WERI-Rb-1 (cell line): ENCODE data around the gene OXTR.
"Not testable (repeated sequence)": the region's sequence is repeated elsewhere in the genome, so short reads cannot be mapped to it uniquely, and the experiment has no call there.

Experiments
- DNase-seq: peaks from one replicate; pipeline ENCODE4 v3.0.0-alpha.2; 2020
- H3K27ac ChIP-seq: fragments of 250-450 bp; sonication (Bioruptor Pico); 2 replicates; pipeline ENCODE4 v1.5.1; 2020; ENCODE audit warnings: mild to moderate bottlenecking, moderate library complexity
- H3K27me3 ChIP-seq: fragments of 250-450 bp; sonication (Bioruptor Pico); 2 replicates; pipeline ENCODE4 v1.5.1; 2021; ENCODE audit warnings: mild to moderate bottlenecking, low read depth, moderate library complexity; ENCODE audit not compliant: insufficient read depth, severe bottlenecking
- H3K36me3 ChIP-seq: fragments of 250-450 bp; sonication (Bioruptor Pico); 2 replicates; pipeline ENCODE4 v1.5.1; 2020; ENCODE audit warnings: mild to moderate bottlenecking, moderate library complexity
- H3K4me3 ChIP-seq: 2 replicates; pipeline ENCODE4 v1.5.1; 2011; ENCODE audit warnings: low read depth, mild to moderate bottlenecking, control low read depth, low read length
- H3K9me3 ChIP-seq: fragments of 250-450 bp; sonication (Bioruptor Pico); 2 replicates; pipeline ENCODE4 v1.5.1; 2021; ENCODE audit warnings: mild to moderate bottlenecking, moderate library complexity; ENCODE audit not compliant: severe bottlenecking
- TF ChIP-seq, protein P1 (sequence below): IDR thresholded peaks from 2 replicates; pipeline ENCODE4 v1.5.1; 2011; ENCODE audit warnings: low read depth, mild to moderate bottlenecking, control low read depth, inconsistent platforms, low read length

The OXTR gene

DNA sequence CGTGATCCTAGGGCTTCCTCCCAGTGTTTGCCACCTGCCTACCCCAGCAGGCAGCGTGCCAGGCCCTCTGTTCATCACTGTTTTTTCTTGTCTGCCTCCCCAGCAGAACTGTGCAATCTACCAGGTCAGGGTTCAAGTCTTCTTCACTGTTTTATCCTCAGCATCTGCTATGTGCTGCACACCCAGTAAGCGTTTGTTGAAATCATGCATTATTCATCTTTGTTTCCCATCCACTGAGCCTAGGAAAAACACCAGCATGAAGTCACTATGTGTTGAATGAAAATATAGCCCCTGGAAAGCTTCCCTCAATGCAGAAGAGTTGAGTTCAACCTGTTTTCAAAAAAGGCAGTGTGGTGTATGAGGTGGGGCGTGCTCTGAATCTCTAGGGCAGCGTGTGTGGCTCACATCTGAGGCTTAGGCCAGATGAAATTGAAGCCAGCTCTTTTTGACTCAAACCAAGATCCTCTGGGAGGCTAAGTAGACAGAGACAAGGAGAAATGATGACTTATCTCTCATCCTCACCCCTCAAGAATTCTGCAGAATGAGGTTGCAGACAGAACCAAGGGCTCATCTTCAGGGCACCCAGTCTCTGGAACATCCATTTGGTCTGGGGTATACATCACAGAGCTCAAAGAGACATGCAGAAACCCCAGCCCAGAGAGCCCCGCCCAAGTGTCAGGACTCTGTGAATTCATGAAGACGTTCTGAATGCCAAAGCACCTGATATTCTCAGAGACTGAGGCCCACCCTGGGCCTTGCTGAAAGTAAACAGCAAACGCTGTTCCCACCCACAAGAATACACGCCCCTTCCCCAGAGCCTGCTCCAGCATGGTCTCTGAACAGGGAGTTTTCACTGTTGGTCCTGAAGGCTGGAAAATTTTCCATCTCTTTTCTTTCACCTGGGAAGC is 41.6 kb downstream of the OXTR start:
- Histone ChIP-seq H3K9me3 (no peaks in the 10 kb centered on the region), H3K27me3 (no peaks in the 10 kb centered on the region), H3K4me3 (no peak overlapping the region), H3K36me3 (no peaks in the 10 kb centered on the region), H3K27ac (no peak overlapping the region)
- TF ChIP-seq, protein P1, sequence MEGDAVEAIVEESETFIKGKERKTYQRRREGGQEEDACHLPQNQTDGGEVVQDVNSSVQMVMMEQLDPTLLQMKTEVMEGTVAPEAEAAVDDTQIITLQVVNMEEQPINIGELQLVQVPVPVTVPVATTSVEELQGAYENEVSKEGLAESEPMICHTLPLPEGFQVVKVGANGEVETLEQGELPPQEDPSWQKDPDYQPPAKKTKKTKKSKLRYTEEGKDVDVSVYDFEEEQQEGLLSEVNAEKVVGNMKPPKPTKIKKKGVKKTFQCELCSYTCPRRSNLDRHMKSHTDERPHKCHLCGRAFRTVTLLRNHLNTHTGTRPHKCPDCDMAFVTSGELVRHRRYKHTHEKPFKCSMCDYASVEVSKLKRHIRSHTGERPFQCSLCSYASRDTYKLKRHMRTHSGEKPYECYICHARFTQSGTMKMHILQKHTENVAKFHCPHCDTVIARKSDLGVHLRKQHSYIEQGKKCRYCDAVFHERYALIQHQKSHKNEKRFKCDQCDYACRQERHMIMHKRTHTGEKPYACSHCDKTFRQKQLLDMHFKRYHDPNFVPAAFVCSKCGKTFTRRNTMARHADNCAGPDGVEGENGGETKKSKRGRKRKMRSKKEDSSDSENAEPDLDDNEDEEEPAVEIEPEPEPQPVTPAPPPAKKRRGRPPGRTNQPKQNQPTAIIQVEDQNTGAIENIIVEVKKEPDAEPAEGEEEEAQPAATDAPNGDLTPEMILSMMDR = no peak
- no peak for DNase-seq

DNA sequence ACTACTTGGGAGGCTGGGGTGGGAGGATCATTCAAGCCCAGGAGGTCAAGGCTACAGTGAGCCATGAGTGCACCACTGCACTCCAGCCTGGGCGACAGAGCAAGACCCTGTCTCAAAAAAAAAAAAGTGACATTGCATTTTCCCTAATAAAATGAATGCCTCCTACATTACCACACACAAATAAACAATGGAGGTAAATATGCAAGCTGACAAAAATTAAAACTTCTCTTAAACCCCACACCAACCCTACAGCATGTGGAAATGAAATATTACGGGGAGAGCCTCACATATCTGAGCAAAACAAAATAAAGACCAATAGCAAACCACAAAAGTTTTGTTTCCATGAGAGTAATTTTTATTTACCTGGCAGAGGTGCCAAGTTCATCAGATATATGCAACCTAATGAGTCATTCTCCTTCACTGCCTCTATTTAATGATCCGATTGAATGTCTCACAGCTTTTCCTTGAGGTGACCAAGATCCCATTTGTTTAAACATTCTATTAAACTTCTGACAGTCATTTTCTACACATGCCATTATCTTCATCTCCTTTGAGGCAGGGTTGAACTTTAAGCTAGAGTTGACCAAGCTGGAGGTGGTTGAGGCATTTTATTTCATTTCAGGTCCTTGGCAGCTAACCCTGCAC is 45.2 kb downstream of the OXTR start:
- no peak for DNase-seq
- H3K27me3 ChIP-seq = no peaks in the 10 kb centered on the region
- H3K4me3 ChIP-seq = no peak overlapping the region
- no peak overlapping the region for H3K27ac ChIP-seq
- no peaks in the 10 kb centered on the region for H3K9me3 ChIP-seq
- TF ChIP-seq, protein P1 = no peak
- H3K36me3 ChIP-seq = no peaks in the 10 kb centered on the region

DNA sequence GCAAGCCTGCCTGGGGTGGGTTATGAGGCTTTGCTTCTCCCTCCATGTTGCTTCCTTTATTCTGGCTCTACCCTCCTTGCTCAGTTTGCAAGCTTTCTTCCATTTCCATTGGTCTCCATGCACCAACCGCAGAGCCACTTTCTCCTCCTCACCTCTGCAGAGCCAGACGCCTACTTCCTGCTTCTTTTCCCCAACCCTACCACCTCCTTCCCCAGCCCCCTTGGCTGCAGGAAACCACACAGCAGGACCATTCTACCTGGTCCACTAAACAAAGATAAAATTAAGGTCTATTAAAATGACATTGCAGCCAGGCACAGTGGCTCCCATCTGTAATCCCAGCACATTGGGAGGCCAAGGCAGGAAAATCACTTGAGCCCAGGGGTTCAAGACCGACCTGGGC is 45.8 kb downstream of the OXTR start:
- Histone ChIP-seq H3K27me3 (no peaks in the 10 kb centered on the region), H3K36me3 (no peaks in the 10 kb centered on the region), H3K4me3 (no peak overlapping the region), H3K27ac (no peak overlapping the region), H3K9me3 (no peaks in the 10 kb centered on the region)
- TF ChIP-seq, protein P1 = no peak
- no peak for DNase-seq

DNA sequence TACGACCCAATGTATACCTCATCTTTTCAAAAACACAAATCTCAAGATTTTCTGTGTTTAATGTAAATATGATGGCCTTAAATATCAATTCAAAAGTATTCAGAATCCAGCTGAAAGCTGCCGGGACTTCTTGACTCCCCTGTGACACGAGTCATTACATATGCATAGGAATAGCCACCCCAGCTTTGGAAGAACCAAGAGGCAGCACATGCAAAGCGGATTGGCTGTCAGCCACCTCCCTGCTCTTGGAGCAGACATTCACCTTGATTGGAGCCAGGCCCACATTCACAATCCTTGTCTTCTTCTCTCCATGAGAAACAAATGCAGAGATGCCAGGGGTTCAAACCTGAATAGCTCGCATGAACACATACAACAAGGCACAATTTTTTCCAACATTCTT is 46.6 kb downstream of the OXTR start:
- no peak overlapping the region for H3K4me3 ChIP-seq
- TF ChIP-seq, protein P1 = no peak
- DNase-seq = no peak
- H3K27ac ChIP-seq = no peak overlapping the region
- no peaks in the 10 kb centered on the region for H3K27me3 ChIP-seq
- H3K36me3 ChIP-seq = no peaks in the 10 kb centered on the region
- no peaks in the 10 kb centered on the region for H3K9me3 ChIP-seq

DNA sequence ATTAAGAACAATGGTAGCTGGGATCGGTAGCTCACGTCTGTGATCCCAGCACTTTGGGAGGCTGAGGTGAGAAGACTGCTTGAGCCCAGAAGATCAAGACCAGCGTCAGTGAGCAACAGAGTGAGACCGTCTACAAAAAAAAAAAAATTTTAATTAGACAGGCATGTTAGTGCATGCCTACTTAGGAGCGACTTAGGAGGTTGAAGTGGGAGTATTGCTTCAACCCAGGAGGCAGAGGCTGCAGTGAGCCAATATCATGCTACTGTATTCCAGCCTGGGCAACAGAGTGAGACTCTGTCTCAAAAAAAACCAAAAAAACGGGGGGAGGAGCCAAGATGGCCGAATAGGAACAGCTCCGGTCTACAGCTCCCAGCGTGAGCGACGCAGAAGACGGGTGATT is 53.7 kb downstream of the OXTR start:
- H3K4me3 ChIP-seq, H3K36me3 ChIP-seq, H3K27me3 ChIP-seq, H3K27ac ChIP-seq, H3K9me3 ChIP-seq, DNase-seq: not testable (repeated sequence)

DNA sequence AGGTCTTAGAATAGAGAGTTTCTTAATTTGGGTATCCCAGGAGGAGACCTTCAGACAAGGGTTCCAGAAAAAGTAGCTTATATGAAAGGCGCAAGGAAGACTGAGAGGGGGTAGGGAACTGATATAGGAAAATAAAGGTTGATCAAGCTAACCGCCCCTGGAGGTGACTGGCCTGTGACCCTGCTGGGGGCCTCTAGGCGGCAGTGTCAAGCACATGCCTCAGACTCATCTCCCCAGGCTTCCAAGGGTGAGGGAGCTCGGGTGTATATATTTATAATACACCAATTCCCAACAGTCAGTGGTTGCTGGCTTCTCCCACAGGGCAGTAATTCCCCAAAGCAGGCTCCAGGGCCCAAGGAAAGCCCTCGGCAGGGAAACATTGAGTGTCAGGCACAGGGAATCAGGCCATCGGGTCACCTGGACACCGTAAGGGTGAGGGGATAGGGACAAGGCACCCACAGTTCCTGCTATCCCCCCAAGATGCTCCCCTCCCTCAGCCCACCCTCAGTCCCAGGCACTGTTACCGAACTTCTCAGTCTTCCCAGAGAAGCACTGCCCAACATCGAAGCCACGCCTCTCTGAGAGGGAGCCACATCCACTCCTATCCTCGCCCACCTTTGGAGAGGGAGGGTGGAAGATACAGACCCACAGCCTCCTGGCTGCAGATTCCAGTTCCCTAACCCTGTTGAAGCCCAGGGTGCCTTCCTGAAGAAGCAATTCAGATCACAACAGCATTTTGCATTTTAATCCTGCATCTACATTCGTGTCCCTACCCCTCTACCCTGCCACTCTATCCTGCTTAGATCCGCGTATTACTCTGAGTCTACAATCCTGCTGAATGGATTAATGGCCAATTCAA is 55.3 kb downstream of the OXTR start:
- Histone ChIP-seq H3K4me3 (no peak overlapping the region), H3K27ac (peak overlapping the region; percentile 44), H3K27me3 (no peaks in the 10 kb centered on the region), H3K9me3 (peaks cover 6% of the 10 kb centered on the region), H3K36me3 (no peaks in the 10 kb centered on the region)
- TF ChIP-seq, protein P1 = peak; percentile 61
- DNase-seq = peak; percentile 33
